Left ventricle myocardium inferior (tissue), 1 donor: ENCODE measurements around the gene ZSCAN22. TPM values are rescaled to one million over a fixed set of nuclear protein-coding genes. Genes with fewer than 3 reads are reported as not detected.

ENCODE experiments used
- DNase-seq: peaks from one replicate; pipeline ENCODE4 v3.0.0-alpha.2; 2020
- H3K27ac ChIP-seq: fragments of 200-600 bp; replicated peaks from 2 replicates; pipeline ENCODE4 v1.8.0; 2021
- H3K27me3 ChIP-seq: fragments of 200-600 bp; 2 replicates; pipeline ENCODE4 v1.8.0; 2021; ENCODE audit warnings: low read depth
- H3K36me3 ChIP-seq: fragments of 200-600 bp; 2 replicates; pipeline ENCODE4 v1.8.0; 2021
- H3K4me1 ChIP-seq: fragments of 200-600 bp; 2 replicates; pipeline ENCODE4 v1.8.0; 2021
- H3K4me3 ChIP-seq: fragments of 200-600 bp; 2 replicates; pipeline ENCODE4 v1.8.0; 2021; ENCODE audit warnings: mild to moderate bottlenecking, moderate library complexity
- H3K9me3 ChIP-seq: fragments of 200-600 bp; replicated peaks from 2 replicates; pipeline ENCODE4 v1.8.0; 2021
- intact Hi-C: fragments of 100-400 bp; cut with micrococcal nuclease; formaldehyde crosslinking; loops from one replicate; pipeline ENCODE4 v1.11.0; 2022
- total RNA-seq: library from RNA; stranded (reverse); fragmentation: NEBNext Ultra II Directional; extraction: Animal tissue kit (Norgen Biotek cat#: 25700); gene quantifications from one replicate; pipeline ENCODE4 v1.2.1, GENCODE V29; 2021
- TF ChIP-seq, protein P1 (sequence below): fragments of 200-600 bp; IDR thresholded peaks from 2 replicates; pipeline ENCODE4 v1.8.0; 2021; ENCODE audit warnings: antibody characterized with exemption, mild to moderate bottlenecking, borderline replicate concordance
- donor health status: DM: no; HTN: yes; CAD: no; lungs with severe emphysema.

ZSCAN22 gene
- total RNA-seq, 1 donor from 2014 or later: 1.8 TPM

DNA sequence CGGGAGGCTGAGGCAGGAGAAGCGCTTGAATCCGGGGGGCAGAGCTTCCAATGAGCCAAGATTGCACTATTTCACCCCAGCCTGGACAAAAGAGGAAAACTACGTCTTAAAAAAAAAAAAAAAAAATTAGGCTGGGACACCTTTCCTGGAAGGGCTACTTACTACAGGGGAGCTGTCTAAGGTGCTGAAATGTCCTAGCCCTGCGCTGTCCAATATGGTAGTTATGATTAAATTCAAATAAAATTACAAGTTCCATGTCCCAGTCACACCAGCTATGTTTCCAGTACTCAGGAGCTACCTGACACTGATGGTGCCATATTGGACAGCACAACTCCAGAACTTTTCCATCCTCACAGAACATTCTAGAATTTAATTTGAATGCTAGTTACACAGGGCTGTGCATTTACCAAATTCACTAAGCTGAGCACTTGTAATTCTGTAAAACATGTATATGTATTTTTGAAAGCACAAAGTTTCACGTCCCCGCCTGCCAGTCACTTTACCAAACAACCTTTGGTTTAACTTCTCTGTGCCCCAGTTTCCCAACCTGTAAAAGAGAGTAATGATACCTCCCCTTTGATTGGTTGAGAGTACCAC, 9.2 kb upstream of the ZSCAN22 start:
- TF ChIP-seq, protein P1, sequence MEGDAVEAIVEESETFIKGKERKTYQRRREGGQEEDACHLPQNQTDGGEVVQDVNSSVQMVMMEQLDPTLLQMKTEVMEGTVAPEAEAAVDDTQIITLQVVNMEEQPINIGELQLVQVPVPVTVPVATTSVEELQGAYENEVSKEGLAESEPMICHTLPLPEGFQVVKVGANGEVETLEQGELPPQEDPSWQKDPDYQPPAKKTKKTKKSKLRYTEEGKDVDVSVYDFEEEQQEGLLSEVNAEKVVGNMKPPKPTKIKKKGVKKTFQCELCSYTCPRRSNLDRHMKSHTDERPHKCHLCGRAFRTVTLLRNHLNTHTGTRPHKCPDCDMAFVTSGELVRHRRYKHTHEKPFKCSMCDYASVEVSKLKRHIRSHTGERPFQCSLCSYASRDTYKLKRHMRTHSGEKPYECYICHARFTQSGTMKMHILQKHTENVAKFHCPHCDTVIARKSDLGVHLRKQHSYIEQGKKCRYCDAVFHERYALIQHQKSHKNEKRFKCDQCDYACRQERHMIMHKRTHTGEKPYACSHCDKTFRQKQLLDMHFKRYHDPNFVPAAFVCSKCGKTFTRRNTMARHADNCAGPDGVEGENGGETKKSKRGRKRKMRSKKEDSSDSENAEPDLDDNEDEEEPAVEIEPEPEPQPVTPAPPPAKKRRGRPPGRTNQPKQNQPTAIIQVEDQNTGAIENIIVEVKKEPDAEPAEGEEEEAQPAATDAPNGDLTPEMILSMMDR: no peak
- peaks cover 53% of the 10 kb centered on the region for H3K36me3 ChIP-seq
- intact Hi-C loops: no loop called here

DNA sequence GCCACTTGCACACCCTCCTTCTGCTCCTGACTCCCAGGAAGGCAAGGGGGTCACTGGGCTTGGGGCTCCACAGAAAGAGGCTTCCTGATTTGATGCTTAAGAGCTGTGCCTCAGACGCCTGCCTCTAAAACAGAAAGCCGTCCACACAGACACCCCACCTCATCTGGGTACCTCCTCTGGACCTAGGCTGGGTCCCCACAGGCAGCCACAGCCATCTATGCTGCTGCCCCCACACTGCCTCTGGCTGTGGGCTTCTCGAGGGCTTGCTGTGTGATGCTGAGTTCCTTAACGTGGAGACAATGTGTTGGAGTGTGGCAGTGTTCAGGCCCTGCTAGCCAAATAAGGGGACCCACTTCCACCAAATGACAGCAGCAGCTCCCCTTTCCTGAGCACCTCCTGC, 8.5 kb upstream of the ZSCAN22 start:
- H3K27me3 ChIP-seq: no peaks in the 10 kb centered on the region
- intact Hi-C loops: no loop called here
- no peak for DNase-seq
- no peaks in the 10 kb centered on the region for H3K4me1 ChIP-seq
- no peak overlapping the region for H3K4me3 ChIP-seq
- H3K36me3 ChIP-seq: peaks cover 48% of the 10 kb centered on the region
- TF ChIP-seq, protein P1: no peak
- H3K27ac ChIP-seq: no peak overlapping the region
- no peaks in the 10 kb centered on the region for H3K9me3 ChIP-seq

More for the DNA sequence above, 9.2 kb upstream of the ZSCAN22 start:
- Histone ChIP-seq H3K27me3 (no peaks in the 10 kb centered on the region), H3K9me3 (no peaks in the 10 kb centered on the region), H3K4me3 (no peak overlapping the region), H3K27ac (no peak overlapping the region), H3K4me1 (no peaks in the 10 kb centered on the region)
- no peak for DNase-seq

DNA sequence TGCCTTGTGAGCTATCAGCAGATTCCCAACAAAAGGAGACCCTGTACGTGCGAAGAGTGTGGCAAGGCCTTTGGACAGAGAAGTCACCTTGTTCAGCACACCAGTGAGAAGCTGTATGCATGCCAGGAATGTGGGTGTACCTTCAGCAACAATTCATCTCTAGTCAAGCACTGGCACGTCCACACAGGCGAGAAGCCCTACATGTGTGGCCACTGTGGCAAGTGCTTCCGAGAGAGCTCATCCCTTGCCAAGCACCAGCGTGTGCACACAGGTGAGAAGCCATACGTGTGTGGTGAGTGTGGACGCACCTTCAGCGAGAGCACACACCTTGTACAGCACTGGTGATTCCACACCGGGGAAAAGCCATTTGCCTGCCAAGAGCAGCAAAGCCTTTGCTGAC, 7.6 kb upstream of the ZSCAN22 start:
- no peak for DNase-seq
- Histone ChIP-seq H3K4me1 (no peaks in the 10 kb centered on the region), H3K4me3 (no peak overlapping the region), H3K9me3 (no peaks in the 10 kb centered on the region), H3K27ac (no peak overlapping the region), H3K36me3 (peaks cover 39% of the 10 kb centered on the region), H3K27me3 (no peaks in the 10 kb centered on the region)
- intact Hi-C loops: no loop called here
- TF ChIP-seq, protein P1: no peak

DNA sequence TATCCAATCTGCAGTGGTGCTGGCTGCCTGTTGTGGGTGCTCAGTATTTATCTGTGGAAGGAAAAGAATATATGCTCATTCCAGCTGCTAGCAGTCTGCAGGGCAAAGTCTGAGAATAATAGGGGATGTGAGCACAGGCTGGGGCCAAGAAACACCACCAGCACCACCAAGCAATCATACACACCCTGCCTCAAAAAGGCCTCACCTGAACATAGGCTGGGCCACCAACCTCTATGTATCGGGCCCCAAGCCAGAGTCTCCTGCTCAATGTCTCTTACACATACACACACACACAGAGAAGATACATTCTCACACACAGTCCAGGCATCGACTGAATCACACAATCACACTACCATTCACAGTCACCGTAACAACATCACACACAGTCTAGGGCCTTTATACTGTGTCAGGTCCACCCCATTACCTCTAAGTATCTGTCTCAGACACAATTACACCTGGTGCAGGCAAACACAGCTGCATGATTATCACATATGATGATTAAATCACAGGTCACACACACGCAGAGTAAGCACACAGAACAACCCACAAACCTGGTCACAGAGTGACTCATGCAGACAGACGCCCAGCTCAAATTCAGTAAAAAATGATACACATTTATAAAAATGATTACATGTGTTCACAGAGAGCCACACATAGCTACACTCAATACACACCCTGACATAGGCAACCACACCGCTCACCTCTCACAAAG, 1.3 kb upstream of the ZSCAN22 start:
- intact Hi-C loops: no loop called here
- Histone ChIP-seq H3K27ac (no peak overlapping the region), H3K27me3 (no peaks in the 10 kb centered on the region), H3K4me3 (peak overlapping the region; percentile 84), H3K36me3 (peaks cover 9% of the 10 kb centered on the region), H3K4me1 (peaks cover 39% of the 10 kb centered on the region), H3K9me3 (no peaks in the 10 kb centered on the region)
- DNase-seq: no peak
- TF ChIP-seq, protein P1: no peak

DNA sequence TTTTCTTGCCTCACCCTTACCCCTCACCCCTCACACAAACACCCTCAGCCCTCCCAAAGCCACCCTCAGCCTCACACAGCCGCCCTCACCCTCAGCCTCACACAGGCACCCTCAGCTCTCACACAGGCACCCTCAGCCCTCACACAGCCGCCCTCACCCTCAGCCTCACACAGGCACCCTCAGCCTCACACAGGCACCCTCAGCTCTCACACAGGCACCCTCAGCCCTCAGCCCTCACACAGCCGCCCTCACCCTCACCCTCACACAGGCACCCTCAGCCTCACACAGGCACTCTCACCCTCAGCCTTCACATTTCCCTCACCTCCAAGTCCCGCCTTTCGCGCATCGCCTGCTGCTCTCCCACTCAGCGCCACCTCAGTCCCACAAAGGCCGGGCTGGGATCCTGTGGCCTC, 287 bp upstream of the ZSCAN22 start:
- Histone ChIP-seq H3K27ac (peak overlapping the region; percentile 98), H3K4me3 (peak overlapping the region; percentile 84), H3K4me1 (peaks cover 43% of the 10 kb centered on the region), H3K36me3 (peaks cover 9% of the 10 kb centered on the region), H3K9me3 (no peaks in the 10 kb centered on the region), H3K27me3 (no peaks in the 10 kb centered on the region)
- no peak for DNase-seq
- TF ChIP-seq, protein P1: no peak
- intact Hi-C loops: no loop called here
